PC-3 (cell line): ENCODE data around the gene GSTO2. TPM values are rescaled to one million over a fixed set of nuclear protein-coding genes. Genes with fewer than 3 reads are reported as not detected.

Experiments used
- ATAC-seq: fragments of 200-7000 bp; cut with Tn5 transposase; 2 replicates; pipeline ENCODE4 v1.9.1; 2020; ENCODE audit warnings: mild to moderate bottlenecking, moderate library complexity
- BruUV-seq: library from RNA; stranded (reverse); fragments of 400-500 nt; replicated peaks from 2 replicates; lab custom pipeline; 2021; lab: Mats Ljungman, UMichigan
- CTCF ChIA-PET: fragments of 300-600 bp; sonication (Branson Sonifier 250); formaldehyde crosslinking; loops from one replicate; lab custom pipeline; 2022; ENCODE audit warnings: antibody characterized with exemption; lab: Charles Lee
- POLR2A ChIA-PET: fragments of 300-600 bp; sonication (Branson Sonifier 250); formaldehyde crosslinking; loops from one replicate; lab custom pipeline; 2022; ENCODE audit warnings: antibody characterized with exemption; ENCODE audit not compliant: unreplicated experiment; lab: Charles Lee
- DNase-seq: peaks from one replicate; pipeline ENCODE4 v3.0.0-alpha.2; 2015
- H2AFZ ChIP-seq: fragments of 300-600 bp; sonication (generic); 2 replicates; pipeline ENCODE4 v1.6.0; 2016; ENCODE audit warnings: antibody characterized with exemption, low read length
- H3F3A ChIP-seq: fragments of 300-600 bp; sonication (generic); one replicate; pipeline ENCODE4 v1.6.0; 2017; ENCODE audit warnings: antibody characterized with exemption, low read length, control low read depth, mild to moderate bottlenecking; ENCODE audit not compliant: unreplicated experiment
- H3K27ac ChIP-seq: fragments of 300-600 bp; sonication (generic); 2 replicates; pipeline ENCODE4 v1.5.1; 2016; ENCODE audit warnings: mild to moderate bottlenecking, low read length
- H3K27me3 ChIP-seq: fragments of 300-600 bp; sonication (generic); 2 replicates; pipeline ENCODE4 v1.6.1; 2016; ENCODE audit warnings: low read length, mixed read lengths
- H3K36me3 ChIP-seq: fragments of 300-600 bp; sonication (generic); 2 replicates; pipeline ENCODE4 v1.6.1; 2016; ENCODE audit warnings: low read depth, mixed run types, low read length, mixed read lengths
- H3K4me1 ChIP-seq: fragments of 300-600 bp; sonication (generic); 2 replicates; pipeline ENCODE4 v1.5.1; 2016; ENCODE audit warnings: low read length; ENCODE audit not compliant: insufficient read depth
- H3K4me2 ChIP-seq: fragments of 300-600 bp; sonication (generic); 2 replicates; pipeline ENCODE4 v1.6.0; 2016; ENCODE audit warnings: low read length
- H3K4me3 ChIP-seq: fragments of 300-600 bp; sonication (generic); 2 replicates; pipeline ENCODE4 v1.5.1; 2016; ENCODE audit warnings: mild to moderate bottlenecking, low read length, mixed read lengths
- H3K79me2 ChIP-seq: fragments of 300-600 bp; sonication (generic); 2 replicates; pipeline ENCODE4 v1.6.1; 2017; ENCODE audit warnings: low read length, mixed read lengths
- H3K9ac ChIP-seq: fragments of 300-600 bp; sonication (generic); 2 replicates; pipeline ENCODE4 v1.6.0; 2016; ENCODE audit warnings: mild to moderate bottlenecking, low read length
- H3K9me2 ChIP-seq: fragments of 300-600 bp; sonication (generic); replicated peaks from 2 replicates; pipeline ENCODE4 v1.6.1; 2016; ENCODE audit warnings: mixed run types, low read length, mixed read lengths
- H3K9me3 ChIP-seq: fragments of 300-600 bp; sonication (generic); 2 replicates; pipeline ENCODE4 v1.6.1; 2016; ENCODE audit warnings: low read length, mixed read lengths
- H4K20me1 ChIP-seq: fragments of 300-600 bp; sonication (generic); 2 replicates; pipeline ENCODE4 v1.6.1; 2016; ENCODE audit warnings: low read length, mixed read lengths
- CTCF ChIP-seq: fragments of 300-600 bp; sonication (generic); conservative IDR thresholded peaks from 2 replicates; pipeline ENCODE4 v1.5.1; 2017; ENCODE audit warnings: antibody characterized with exemption, low read depth, mild to moderate bottlenecking, low read length
- EZH2 ChIP-seq: fragments of 300-600 bp; sonication (generic); IDR thresholded peaks from one replicate; pipeline ENCODE4 v1.6.1; 2017; ENCODE audit warnings: antibody characterized with exemption, mild to moderate bottlenecking, low read length; ENCODE audit not compliant: unreplicated experiment
- EZH2phosphoT487 ChIP-seq: fragments of 300-600 bp; sonication (generic); IDR thresholded peaks from 2 replicates; pipeline ENCODE4 v1.6.1; 2018; ENCODE audit warnings: mild to moderate bottlenecking, antibody characterized with exemption, low read length, borderline replicate concordance
- intact Hi-C: fragments of 100-400 bp; cut with micrococcal nuclease; formaldehyde crosslinking; loops from 2 replicates; pipeline ENCODE4 v1.9.0; 2023
- total RNA-seq: library from RNA; depleted of rRNA; stranded (reverse); fragments of >200 nt; gene quantifications from 2 replicates; pipeline ENCODE4 v1.2.3, GENCODE V29; 2014

Gene GSTO2
- total RNA-seq, 1 experiment from 2014 or later = 13.8 TPM

GRCh38 chr10:104337985-104338735 lies 69.2 kb downstream of the GSTO2 start, which contains the start of gene ITPRIP:
Gene ITPRIP, minus strand, starts transcription at chr10:104338465. Its CDS starts 22,414 bp downstream, at chr10:104316051.
- peaks cover 53% of the 10 kb centered on the region for H3K79me2 ChIP-seq
- peaks cover 46% of the 10 kb centered on the region for H3K4me1 ChIP-seq
- no TSS peak for BruUV-seq
- peaks cover 22% of the 10 kb centered on the region for H4K20me1 ChIP-seq
- H3K27ac ChIP-seq = peak within 1 kb of the TSS; percentile 82
- DNase-seq (peak; percentile 67), ATAC-seq (peak; percentile 69)
- ChIA-PET POLR2A (interaction anchor here (0.6 kb wide), 1 partner anchor 11 kb away, joined by 3 read pairs; no protein-coding TSS in a partner anchor), CTCF (no interaction called here)
- peak within 1 kb of the TSS; percentile 84 for H3K9ac ChIP-seq
- no peaks in the 10 kb centered on the region for H3K36me3 ChIP-seq
- no peak; the same call in 1 of the 2 replicates for TF ChIP-seq CTCF
- TF ChIP-seq EZH2phosphoT487 = no peak
- no peak for TF ChIP-seq EZH2
- H3F3A ChIP-seq = no peaks in the 10 kb centered on the region
- intact Hi-C loops = loop anchor here (1.0 to 2.0 kb wide), 2 partner anchors 9 to 33 kb away; no protein-coding TSS in a partner anchor
- peak within 1 kb of the TSS; percentile 99 for H3K4me2 ChIP-seq
- peak within 1 kb of the TSS; percentile 90 for H2AFZ ChIP-seq
- no peaks in the 10 kb centered on the region for H3K9me2 ChIP-seq
- no peaks in the 10 kb centered on the region for H3K27me3 ChIP-seq
- H3K4me3 ChIP-seq = peak within 1 kb of the TSS; percentile 93
- no peaks in the 10 kb centered on the region for H3K9me3 ChIP-seq

- intact Hi-C loops = loop anchor here (2.0 kb wide), 1 partner anchor 35 kb away; no protein-coding TSS in a partner anchor
- peak; percentile 14 for ATAC-seq
Measured at GRCh38 chr10:104339469-104340110, 70.6 kb downstream of the GSTO2 start.

More at GRCh38 chr10:104339469-104340110, 70.6 kb downstream of the GSTO2 start:
- H4K20me1 ChIP-seq = peaks cover 19% of the 10 kb centered on the region
- peaks cover 33% of the 10 kb centered on the region for H3K4me1 ChIP-seq
- CTCF ChIA-PET = no interaction called here
- no peaks in the 10 kb centered on the region for H3F3A ChIP-seq
- no peaks in the 10 kb centered on the region for H3K9me2 ChIP-seq
- H3K27me3 ChIP-seq = no peaks in the 10 kb centered on the region
- no peaks in the 10 kb centered on the region for H3K36me3 ChIP-seq
- POLR2A ChIA-PET = interaction anchor here (0.6 kb wide), 2 partner anchors 10 to 12 kb away, joined by 3 to 9 read pairs; no protein-coding TSS in a partner anchor
- peak overlapping the region; percentile 84 for H3K9ac ChIP-seq
- H2AFZ ChIP-seq = peak overlapping the region; percentile 90
- H3K4me2 ChIP-seq = peak overlapping the region; percentile 99
- TF ChIP-seq EZH2 = no peak
- TF ChIP-seq EZH2phosphoT487 = no peak
- no peak for TF ChIP-seq CTCF
- H3K9me3 ChIP-seq = no peaks in the 10 kb centered on the region
- H3K4me3 ChIP-seq = peak overlapping the region; percentile 93
- H3K79me2 ChIP-seq = peaks cover 39% of the 10 kb centered on the region
- BruUV-seq = no TSS peak
- H3K27ac ChIP-seq = peak overlapping the region; percentile 82
- DNase-seq = peak; percentile 66
